ENCODE data around the gene CYP27A1. TPM values are rescaled to one million over a fixed set of nuclear protein-coding genes. Genes with fewer than 3 reads are reported as not detected.

CYP27A1 gene
- total RNA-seq, 1 donor from 2014 or later: 0.11 TPM

DNA sequence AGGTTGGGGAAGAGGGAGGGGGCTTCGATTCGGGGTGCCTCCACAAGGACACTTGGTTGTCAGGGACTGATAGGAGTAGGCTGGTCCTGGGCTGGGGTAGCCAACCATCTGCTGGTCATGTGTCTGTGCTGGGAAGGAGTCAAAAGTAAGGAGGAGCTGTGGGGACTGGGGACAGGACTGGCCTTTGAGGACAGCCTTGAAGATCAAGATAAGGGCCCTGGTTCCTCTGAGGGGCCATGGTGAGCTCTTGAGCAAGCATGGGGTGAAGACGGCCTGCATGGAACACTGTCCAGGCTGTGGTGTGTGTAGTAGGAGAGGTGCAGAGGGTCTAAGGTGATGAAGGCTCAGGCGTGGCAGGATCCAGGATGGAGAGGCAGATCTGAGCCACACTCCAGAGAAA is 1.7 kb downstream of the CYP27A1 start:
- H3K27ac ChIP-seq: no peak overlapping the region
- peaks cover 65% of the 10 kb centered on the region for H3K27me3 ChIP-seq
- no peak overlapping the region for H3K9ac ChIP-seq
- Mint-ChIP-seq H3K4me1 (peaks cover 8% of the 10 kb centered on the region), H3K27ac (no peak overlapping the region), H3K9me3 (no peaks in the 10 kb centered on the region), H3K27me3 (ENCODE audit: insufficient read depth, low read depth) (peaks cover 16% of the 10 kb centered on the region), H3K36me3 (peaks cover 4% of the 10 kb centered on the region), H3K4me3 (no peak overlapping the region)
- no peaks in the 10 kb centered on the region for H3K79me2 ChIP-seq (ENCODE audit: low read depth)
- H3K4me3 ChIP-seq: no peak overlapping the region
- H3K36me3 ChIP-seq: no peaks in the 10 kb centered on the region
- TF ChIP-seq, protein P1, sequence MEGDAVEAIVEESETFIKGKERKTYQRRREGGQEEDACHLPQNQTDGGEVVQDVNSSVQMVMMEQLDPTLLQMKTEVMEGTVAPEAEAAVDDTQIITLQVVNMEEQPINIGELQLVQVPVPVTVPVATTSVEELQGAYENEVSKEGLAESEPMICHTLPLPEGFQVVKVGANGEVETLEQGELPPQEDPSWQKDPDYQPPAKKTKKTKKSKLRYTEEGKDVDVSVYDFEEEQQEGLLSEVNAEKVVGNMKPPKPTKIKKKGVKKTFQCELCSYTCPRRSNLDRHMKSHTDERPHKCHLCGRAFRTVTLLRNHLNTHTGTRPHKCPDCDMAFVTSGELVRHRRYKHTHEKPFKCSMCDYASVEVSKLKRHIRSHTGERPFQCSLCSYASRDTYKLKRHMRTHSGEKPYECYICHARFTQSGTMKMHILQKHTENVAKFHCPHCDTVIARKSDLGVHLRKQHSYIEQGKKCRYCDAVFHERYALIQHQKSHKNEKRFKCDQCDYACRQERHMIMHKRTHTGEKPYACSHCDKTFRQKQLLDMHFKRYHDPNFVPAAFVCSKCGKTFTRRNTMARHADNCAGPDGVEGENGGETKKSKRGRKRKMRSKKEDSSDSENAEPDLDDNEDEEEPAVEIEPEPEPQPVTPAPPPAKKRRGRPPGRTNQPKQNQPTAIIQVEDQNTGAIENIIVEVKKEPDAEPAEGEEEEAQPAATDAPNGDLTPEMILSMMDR (IDR thresholded peaks at IDR 0.05): no peak
- no peak for TF ChIP-seq EZH2phosphoT487 (IDR thresholded peaks at IDR 0.05)
- no peak for TF ChIP-seq EZH2 (IDR thresholded peaks at IDR 0.05)
- H3F3A ChIP-seq (ENCODE audit: low read depth): peaks cover 16% of the 10 kb centered on the region
- H3K4me1 ChIP-seq: peaks cover 16% of the 10 kb centered on the region
- H4K20me1 ChIP-seq (ENCODE audit: low read depth): peaks cover 18% of the 10 kb centered on the region
- no peaks in the 10 kb centered on the region for H3K9me3 ChIP-seq (ENCODE audit: low read depth)
- no peak for DNase-seq (ENCODE audit: low spot score)
- H2AFZ ChIP-seq (replicated peaks): no peak overlapping the region
- H3K4me2 ChIP-seq: no peak overlapping the region

- no peak for DNase-seq (ENCODE audit: low spot score)
- Mint-ChIP-seq H3K4me1 (peaks cover 8% of the 10 kb centered on the region), H3K27ac (no peak overlapping the region), H3K36me3 (peaks cover 4% of the 10 kb centered on the region), H3K9me3 (no peaks in the 10 kb centered on the region), H3K4me3 (no peak overlapping the region), H3K27me3 (ENCODE audit: insufficient read depth, low read depth) (peaks cover 16% of the 10 kb centered on the region)
- Histone ChIP-seq H3K36me3 (no peaks in the 10 kb centered on the region), H3K4me1 (peaks cover 12% of the 10 kb centered on the region), H3K4me2 (no peak overlapping the region), H3K27me3 (peaks cover 59% of the 10 kb centered on the region), H2AFZ (replicated peaks) (no peak overlapping the region), H4K20me1 (ENCODE audit: low read depth) (peaks cover 15% of the 10 kb centered on the region), H3K9ac (no peak overlapping the region), H3K4me3 (no peak overlapping the region), H3K9me3 (ENCODE audit: low read depth) (no peaks in the 10 kb centered on the region), H3F3A (ENCODE audit: low read depth) (peaks cover 10% of the 10 kb centered on the region), H3K79me2 (ENCODE audit: low read depth) (no peaks in the 10 kb centered on the region), H3K27ac (no peak overlapping the region)
- TF ChIP-seq, protein P1 (IDR thresholded peaks at IDR 0.05): no peak
- no peak for TF ChIP-seq EZH2 (IDR thresholded peaks at IDR 0.05)
- no peak for TF ChIP-seq EZH2phosphoT487 (IDR thresholded peaks at IDR 0.05)
Measured at GRCh38 chr2:218785103-218785502, 3.2 kb downstream of the CYP27A1 start.

GRCh38 chr2:218786133-218786532 is 4.2 kb downstream of the CYP27A1 start:
- peaks cover 49% of the 10 kb centered on the region for H3K27me3 ChIP-seq
- no peaks in the 10 kb centered on the region for H3K79me2 ChIP-seq (ENCODE audit: low read depth)
- Mint-ChIP-seq H3K36me3 (peaks cover 4% of the 10 kb centered on the region), H3K27ac (no peak overlapping the region), H3K4me3 (no peak overlapping the region), H3K4me1 (peaks cover 3% of the 10 kb centered on the region), H3K27me3 (ENCODE audit: insufficient read depth, low read depth) (peaks cover 16% of the 10 kb centered on the region), H3K9me3 (no peaks in the 10 kb centered on the region)
- H3K4me2 ChIP-seq: no peak overlapping the region
- H3K27ac ChIP-seq: no peak overlapping the region
- DNase-seq (ENCODE audit: low spot score): no peak
- H3K9me3 ChIP-seq (ENCODE audit: low read depth): no peaks in the 10 kb centered on the region
- no peak overlapping the region for H2AFZ ChIP-seq (replicated peaks)
- H3K4me1 ChIP-seq: peaks cover 11% of the 10 kb centered on the region
- H3K36me3 ChIP-seq: no peaks in the 10 kb centered on the region
- H3K4me3 ChIP-seq: no peak overlapping the region
- H3F3A ChIP-seq (ENCODE audit: low read depth): peaks cover 1% of the 10 kb centered on the region
- H4K20me1 ChIP-seq (ENCODE audit: low read depth): peaks cover 11% of the 10 kb centered on the region
- no peak for TF ChIP-seq EZH2phosphoT487 (IDR thresholded peaks at IDR 0.05)
- no peak overlapping the region for H3K9ac ChIP-seq

DNA sequence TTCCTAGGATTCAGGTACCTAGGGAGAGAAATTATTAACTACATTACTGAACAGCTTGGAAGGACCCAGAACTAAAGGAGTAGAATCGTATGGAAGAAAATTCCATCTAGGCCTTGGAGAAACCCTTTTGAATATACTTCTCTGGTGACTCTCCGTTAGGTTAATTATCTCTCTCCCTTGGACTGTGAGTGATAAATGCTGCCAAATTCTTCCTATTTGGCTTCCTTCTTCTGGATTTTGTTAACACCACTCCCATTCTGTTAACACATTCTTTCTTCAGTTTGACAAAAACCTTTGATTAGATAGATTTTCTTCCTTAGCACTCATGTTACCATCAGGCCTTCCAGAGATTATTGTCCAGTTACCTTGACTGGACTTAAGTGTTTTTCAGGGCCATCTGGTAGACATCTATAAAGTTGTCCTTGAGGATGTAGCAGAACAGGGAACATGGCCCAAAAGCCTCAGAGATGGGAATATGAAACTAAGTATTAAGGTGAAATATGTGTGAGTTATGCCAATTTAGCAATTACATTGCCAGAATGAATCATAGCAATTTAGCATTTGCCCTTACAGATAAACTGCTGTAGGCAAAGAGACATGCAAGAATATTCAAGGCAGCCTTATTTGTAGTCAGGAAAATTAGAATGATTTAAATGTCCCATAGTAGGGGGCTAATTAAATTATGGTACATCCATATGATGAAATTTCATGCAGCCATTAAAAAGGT is 6.7 kb downstream of the CYP27A1 start:
- Mint-ChIP-seq H3K4me3 (no peak overlapping the region), H3K27ac (no peak overlapping the region), H3K36me3 (no peaks in the 10 kb centered on the region), H3K9me3 (no peaks in the 10 kb centered on the region), H3K4me1 (no peaks in the 10 kb centered on the region), H3K27me3 (ENCODE audit: insufficient read depth, low read depth) (peaks cover 6% of the 10 kb centered on the region)
- Histone ChIP-seq H3K4me1 (no peaks in the 10 kb centered on the region), H3K27me3 (peaks cover 23% of the 10 kb centered on the region), H3K36me3 (no peaks in the 10 kb centered on the region), H4K20me1 (ENCODE audit: low read depth) (no peaks in the 10 kb centered on the region), H3K4me3 (no peak overlapping the region), H3K27ac (no peak overlapping the region), H3F3A (ENCODE audit: low read depth) (no peaks in the 10 kb centered on the region), H3K79me2 (ENCODE audit: low read depth) (no peaks in the 10 kb centered on the region), H2AFZ (replicated peaks) (no peak overlapping the region), H3K4me2 (no peak overlapping the region), H3K9me3 (ENCODE audit: low read depth) (no peaks in the 10 kb centered on the region), H3K9ac (no peak overlapping the region)
- no peak for DNase-seq (ENCODE audit: low spot score)
- TF ChIP-seq, protein P1 (IDR thresholded peaks at IDR 0.05): no peak
- no peak for TF ChIP-seq EZH2phosphoT487 (IDR thresholded peaks at IDR 0.05)
- TF ChIP-seq EZH2 (IDR thresholded peaks at IDR 0.05): no peak

Data from neural progenitor cell (in vitro differentiated cells).